Inflammatory macrophage treated with lipopolysaccharide for 4 hours (primary cell): ENCODE measurements around the gene MREG.

ENCODE experiments used
- DNase-seq: peaks from one replicate; pipeline ENCODE4 v3.0.0-alpha.2; 2020

The MREG gene, protein sequence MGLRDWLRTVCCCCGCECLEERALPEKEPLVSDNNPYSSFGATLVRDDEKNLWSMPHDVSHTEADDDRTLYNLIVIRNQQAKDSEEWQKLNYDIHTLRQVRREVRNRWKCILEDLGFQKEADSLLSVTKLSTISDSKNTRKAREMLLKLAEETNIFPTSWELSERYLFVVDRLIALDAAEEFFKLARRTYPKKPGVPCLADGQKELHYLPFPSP

GRCh38 chr2:216013080-216013909, at the start of gene MREG:
Gene MREG (minus strand): TSS chr2:216013551. CDS start chr2:216013327, 224 bp downstream.
- DNase-seq = peak; percentile 89

GRCh38 chr2:216059233-216059834, 46.0 kb upstream of the MREG start:
- peak; percentile 14 for DNase-seq

DNA sequence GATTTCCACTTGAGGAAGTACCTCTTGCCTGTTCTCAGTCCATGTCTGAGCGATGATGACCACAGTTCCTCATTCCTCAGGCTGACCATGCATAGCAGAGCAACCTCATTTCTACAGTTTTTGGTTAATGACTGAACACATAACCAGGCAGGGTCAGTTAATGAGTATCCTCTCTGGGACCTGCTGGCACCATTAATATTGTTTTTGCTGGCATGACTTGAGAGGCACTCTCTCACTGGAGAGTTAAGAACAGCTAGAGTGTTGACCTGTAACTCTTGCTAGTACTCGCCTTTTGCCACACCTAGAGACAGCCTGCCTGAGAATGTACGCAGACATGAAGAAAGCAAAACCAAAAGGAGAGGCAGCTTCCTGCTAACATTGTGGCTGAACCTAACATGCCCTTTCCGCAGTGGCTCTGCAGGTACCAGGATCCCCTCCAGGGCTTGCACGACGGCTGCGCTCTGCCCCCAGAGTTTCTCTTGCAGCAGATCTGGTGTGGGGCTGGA, 44.4 kb upstream of the MREG start:
- DNase-seq = peak; percentile 82

DNA sequence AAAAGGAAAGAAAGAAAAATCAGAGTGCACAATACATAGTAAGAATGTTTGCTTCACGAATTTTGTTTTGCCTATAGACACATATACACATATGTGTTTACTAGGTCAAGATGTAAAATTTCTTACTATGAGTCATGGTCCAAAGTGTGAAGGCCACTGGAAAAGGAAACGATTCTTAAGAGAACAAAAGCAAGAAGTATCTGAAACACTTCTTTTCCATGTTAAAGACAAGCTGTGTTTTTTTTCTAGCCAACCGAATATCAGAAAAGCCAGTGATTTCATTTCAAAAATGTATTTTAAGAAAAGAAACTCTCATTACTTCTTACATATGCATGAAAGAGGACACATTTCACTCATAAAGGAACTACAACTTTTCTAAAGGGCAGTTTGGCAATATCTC, 43.4 kb upstream of the MREG start:
- peak; percentile 40 for DNase-seq

GRCh38 chr2:216055680-216056079, 42.3 kb upstream of the MREG start:
- DNase-seq = no peak

DNA sequence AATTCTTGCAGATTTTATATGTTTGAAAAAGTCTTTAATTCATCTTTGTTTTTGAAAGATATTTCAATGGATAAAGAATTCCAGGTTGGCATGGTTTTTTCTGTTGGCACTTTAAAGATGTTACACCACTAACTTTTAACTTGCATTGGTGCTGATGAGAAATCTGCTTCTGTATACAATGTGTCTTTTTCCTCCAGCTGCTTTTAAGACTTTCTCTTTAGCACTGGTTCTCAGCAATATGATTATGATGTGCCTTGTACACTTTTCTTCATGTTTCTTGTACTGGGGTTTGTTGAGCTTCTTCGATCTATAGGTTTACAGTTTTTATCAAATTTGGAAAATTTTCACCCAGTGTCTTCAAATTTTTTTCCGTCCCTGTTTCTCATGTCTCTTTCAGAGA, 39.1 kb upstream of the MREG start:
- DNase-seq = no peak

DNA sequence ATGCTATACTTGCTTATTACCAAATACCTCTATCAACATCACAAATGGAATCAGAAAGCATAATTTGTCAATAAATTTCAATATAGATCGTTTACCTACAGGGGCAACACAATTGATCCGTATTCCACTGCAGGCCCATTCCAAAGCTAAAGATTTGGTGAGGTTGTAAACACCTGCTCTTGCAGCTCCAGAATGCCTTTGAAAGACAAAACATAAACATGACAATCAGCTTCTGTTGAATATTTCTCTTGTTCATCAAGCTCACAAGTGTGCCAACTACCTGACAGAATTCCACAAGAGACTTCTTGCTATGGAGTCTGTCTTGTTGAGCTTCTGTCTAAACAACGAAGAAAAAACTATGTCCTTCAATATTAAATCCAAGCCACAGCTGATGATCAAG, 38.0 kb upstream of the MREG start:
- DNase-seq = no peak

GRCh38 chr2:216049452-216049851, 36.1 kb upstream of the MREG start:
- no peak for DNase-seq

DNA sequence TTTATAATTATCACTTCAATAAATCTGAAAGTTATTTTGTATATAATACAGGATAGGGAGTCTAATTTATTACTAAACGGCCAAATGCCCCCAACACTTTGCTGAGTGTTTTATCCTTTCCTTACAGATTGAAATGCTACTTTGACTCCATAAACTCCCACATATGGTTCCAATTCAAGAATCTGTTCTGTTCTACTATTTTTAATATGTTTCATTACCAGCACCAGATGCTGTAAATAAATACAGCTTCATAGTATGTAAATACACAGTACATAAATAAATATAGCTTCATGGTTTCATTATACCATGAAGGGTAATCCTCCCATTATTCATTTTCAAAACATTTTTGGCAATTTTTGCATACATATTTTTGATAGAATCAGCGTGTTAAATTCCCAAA, 34.0 kb upstream of the MREG start:
- DNase-seq = no peak

DNA sequence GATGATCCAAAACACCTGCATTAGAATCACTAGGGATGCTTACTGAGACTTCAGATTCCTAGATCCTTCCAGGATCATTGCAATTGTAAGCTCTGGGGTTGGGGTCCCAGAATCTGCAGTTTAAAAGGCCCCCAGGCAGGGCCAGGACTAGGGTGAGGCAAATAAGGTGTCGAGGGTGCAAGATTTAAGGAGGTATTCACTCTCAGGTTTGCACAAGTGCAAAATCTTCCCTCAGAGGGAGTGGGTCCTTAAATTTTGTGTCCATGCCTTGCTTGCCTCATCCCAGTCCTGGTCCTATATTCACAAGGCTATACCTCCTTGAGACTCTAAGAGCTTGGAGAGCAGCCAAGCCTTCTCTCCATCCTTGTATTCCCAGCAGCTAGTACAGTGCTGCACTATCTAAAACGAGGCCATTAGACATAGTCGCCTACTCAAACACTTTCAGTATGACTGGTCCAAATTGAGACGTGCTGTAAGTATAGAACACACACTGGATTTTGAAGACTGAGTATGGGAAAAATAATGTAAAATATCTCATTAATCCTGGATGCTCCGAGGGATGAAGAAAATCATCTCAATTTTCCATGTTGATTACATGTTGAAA, 31.6 kb upstream of the MREG start:
- no peak for DNase-seq

GRCh38 chr2:216043949-216044348, 30.6 kb upstream of the MREG start:
- no peak for DNase-seq

DNA sequence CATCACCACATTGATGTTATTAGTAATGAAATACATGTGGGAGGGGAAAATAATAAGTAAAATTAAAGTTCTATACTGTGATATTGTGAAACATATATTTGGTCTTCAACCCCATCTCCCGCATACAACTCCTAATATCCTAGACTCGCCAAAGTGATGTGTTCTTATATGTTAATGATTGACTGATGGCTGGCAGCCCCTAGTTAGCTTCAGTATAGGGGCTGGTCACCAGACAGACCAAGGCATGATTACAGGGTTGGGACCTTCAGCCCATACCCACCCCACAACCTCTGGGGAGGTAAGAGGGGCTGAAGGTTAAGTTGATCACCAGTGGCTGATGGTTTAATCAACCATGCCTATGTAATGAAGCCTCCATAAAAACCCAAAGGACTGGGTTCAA, 28.1 kb upstream of the MREG start:
- no peak for DNase-seq

DNA sequence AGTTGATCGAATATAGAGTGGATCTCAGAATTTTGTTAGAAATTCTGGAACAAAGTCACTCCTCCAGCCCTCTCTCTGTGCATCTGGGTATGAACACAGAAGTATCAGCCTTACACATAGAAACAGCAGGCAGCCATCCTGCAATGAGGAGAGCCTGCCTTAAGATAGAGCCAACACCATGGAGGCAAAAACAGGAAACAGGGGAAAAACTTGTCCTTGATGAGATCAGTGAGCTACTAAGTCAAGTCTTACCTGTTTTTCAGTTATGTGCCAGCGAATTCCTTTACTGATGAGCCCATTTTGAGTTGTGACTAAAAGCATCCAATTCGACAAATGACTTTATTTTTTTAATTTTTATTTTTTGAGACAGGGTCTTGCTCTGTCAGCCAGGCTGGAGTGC, 26.6 kb upstream of the MREG start:
- no peak for DNase-seq

DNA sequence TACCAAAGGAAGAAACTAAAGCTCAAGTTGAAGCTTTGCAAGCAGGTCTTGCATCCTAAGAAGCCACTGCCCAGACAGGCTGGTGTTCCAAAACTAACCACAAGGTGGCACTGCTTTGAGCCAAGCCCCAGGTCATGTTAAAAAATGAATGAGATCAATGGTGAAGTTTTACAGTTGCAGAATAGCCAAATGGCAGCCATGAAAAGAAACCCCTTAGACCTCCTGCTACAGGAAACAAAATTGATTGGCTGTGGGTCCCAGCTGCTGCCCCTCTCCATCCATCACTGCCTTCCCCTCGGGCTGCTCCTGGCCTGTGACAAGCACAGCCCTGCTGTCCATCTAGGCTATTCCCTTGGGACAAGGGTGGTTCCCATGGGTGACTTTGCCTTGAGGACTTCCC, 20.7 kb upstream of the MREG start:
- peak; percentile 69 for DNase-seq

DNA sequence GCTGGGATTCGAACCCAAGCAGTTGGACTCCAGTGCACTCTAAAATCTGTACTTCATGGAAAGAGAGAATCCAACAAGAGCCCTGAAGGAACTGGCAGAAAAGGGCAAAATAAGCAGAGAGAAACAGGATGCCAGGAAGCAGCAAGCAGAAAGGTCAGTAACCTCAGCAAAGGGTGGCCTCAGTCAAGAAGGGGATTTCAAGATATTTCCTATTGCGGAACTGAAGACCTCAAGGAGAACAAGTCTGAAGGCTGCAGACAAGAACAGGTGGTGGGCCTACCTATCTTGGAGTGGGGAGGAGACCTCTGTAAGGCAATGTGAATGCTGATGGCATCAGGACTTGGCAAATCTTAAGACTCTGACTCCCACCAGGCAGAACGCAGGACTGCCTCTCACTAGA, 20.1 kb upstream of the MREG start:
- DNase-seq = no peak

DNA sequence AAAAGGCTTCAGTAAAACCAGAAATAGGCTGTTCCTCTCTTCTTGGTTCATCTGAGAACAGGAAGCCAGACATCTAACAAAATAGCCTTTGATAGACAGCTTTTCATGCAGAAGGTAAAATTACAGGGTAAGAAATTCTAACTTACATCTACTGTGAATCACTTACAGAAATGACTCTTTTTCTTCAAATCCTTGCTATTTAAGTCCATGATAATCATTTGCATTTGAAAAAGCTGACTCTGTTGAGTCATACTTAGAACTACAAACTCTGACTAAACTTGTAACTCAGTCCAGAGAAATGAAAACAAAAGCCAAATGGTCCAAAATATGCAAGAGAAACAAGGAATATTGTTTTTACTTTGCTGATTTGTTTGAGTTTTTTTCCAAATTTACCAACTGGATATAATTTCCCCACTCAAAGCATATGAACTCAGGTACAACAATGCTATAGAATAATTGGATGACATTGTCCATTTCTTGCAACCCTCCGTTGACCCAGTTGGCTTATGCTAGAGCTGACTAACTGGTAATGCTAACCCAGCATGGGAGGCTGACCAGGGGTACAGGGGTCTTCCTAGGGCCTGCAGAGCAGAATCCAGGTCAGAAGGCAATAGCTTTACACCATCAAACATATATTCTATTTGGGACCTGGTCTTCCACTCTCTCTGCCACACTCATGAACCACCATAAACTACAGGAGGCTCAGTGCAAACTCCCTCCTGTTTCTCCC, 18.8 kb upstream of the MREG start:
- DNase-seq = peak; percentile 65

DNA sequence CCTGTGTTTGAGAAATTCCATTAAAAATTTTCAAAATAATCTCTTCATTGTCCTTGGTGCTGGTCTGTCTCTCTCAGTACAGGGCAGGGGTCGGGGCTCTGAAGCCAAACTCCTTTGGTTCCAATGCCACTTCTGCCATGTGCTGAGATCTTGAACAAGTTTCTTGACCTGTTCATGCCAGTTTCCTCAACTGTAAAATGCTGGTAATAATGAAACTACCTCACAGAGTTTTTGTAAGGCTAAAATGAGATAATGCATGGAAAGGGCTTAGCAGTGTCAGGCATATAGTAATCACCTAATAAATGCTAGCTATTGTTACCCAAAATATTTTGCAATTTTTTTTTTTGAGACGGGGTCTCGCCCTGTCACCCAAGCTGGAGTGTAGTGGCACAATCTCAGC, 16.9 kb upstream of the MREG start:
- DNase-seq = no peak

DNA sequence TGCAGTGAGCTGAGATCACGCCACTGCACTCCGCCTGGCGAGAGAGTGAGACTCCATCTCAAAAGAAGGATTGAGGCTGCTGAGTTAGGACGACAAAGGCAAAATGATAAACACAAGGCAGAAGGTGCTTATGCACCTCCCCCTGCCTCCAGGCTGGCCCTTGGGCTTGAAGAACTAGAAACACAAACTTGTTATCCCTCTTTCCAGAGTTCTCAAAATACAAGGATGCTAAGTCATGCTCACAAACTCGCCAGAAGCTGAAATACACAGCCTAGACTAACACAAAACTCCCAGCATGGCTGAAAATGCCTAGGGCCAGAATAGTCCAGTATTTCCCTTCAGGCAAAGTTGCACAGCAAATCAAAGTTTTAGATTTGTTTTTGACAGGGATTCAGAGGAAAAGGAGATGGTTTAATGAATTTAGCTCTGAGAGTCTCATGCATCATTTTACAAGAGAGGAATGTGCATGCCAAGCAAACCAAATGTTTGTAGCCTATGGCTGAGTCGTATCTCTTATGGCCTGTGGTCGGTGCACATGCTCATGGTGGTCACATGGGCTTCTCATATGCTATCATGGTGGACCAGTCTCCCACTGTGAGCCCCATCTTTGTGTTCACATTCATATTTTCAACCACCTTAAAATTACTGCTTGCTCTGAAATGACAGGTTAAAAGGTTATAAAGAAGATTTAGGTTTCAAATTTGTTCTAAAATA, 16.2 kb upstream of the MREG start:
- DNase-seq = no peak

- DNase-seq = no peak
These were observed 11.5 kb upstream of the MREG start for GRCh38 chr2:216024779-216025336.

DNA sequence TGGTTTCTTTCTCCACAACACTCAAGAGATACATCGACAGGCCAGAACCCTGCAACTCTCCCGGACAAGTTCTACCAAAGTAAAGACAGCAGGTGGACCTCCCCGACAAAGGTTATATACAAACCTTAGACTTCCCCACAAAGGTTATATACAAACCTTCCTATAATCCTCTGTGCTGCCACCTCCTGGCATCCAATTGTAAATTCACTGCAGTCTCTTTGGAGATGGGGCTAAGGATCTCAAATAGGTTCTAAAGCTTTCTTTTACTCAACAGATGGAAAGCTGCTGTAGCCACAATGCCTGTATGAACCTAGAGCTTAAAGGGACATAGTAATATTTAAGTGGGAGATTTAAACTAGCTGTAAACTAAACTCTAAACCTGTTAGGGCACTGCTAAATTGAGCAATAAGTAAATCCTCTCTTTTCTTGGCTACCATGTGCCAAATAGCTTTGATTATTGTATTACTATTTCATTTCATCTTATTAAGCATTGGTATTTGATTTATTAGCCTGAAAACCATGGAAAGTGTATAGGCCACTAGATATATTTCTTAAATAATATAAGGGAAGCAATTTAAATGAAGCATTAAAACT, 9.8 kb upstream of the MREG start:
- DNase-seq = peak; percentile 67
